ENCODE measurements around the gene UQCRHL. TPM values are rescaled to one million over a fixed set of nuclear protein-coding genes. Genes with fewer than 3 reads are reported as not detected.

UQCRHL gene
- total and polyA plus RNA-seq, 2 of the 8 experiments (the other 6 are each of a cell fraction or from before 2014, with no cell fraction given): 3.7 to 3.9 TPM

DNA sequence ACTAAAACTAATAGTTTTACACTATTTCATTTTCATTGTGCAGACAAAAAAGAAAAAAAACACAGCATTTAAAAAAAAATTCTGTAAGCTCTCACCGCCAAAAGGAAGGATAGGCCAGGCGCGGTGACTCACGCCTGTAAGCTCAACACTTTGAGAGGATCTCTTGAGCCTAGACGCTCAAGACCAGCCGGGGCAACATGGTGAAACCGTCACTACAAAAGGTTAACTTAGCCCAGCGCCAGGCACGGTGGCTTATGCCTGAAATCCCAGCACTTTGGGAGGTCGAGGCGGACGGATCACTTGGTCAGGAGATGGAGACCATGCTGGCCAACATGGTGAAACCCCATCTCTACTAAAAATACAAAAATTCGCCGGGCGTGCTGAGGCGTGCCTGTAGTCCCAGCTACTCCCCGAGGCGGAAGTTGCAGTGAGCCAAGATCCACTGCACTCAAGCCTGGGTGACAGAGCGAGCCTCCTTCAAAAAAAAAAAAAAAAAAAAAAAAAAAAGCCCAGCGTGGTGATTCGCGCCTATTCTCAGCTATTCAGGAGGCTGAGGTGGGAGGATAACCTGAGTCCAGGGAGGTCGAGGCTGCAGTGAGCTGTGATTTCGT is 25.7 kb upstream of the UQCRHL start:
- H4K20me1 ChIP-seq (replicated peaks in 1 of 2; ENCODE audit: control insufficient read depth in 1 of 2, insufficient read depth in 2 of 2, low read length in 2 of 2): no peaks in the 10 kb centered on the region
- no peak overlapping the region for H4K91ac ChIP-seq (replicated peaks; ENCODE audit: insufficient read length, low read length)
- H3K27ac ChIP-seq (ENCODE audit: low read depth, low read length): no peak overlapping the region
- 87% methylated on average over 19 of the region's 24 CpGs; no CpG with 5 or more reads in 1 of the 2 experiments for WGBS, 2 experiments (ENCODE audit: extremely low coverage in 1 of 2, insufficient coverage in 1 of 2, insufficient read length in 1 of 2, insufficient replicate concordance in 2 of 2, low coverage in 1 of 2, low lambda C conversion rate in 2 of 2, missing lambda C conversion rate in 1 of 2)
- CTCF ChIA-PET (ENCODE audit: partially characterized antibody): interaction anchor here (0.7 to 3.6 kb wide), 14 partner anchors 9 to 177 kb away, joined by 3 to 28 read pairs (median 4); partner anchors contain the start of gene SPEN
- 0 out of 2 replicates have a peak, but pooled peaks cover 3% of the 10 kb centered on the region for H3K79me1 ChIP-seq (ENCODE audit: low read depth, low read length)
- no peak for DNase-seq (ENCODE audit: low read depth in 1 of 2, low spot score in 2 of 2)
- H3K4me2 ChIP-seq (ENCODE audit: insufficient read depth in 1 of 2, low read depth in 2 of 2, low read length in 2 of 2): peak overlapping the region; percentile 79 to 94
- H2AFZ ChIP-seq (ENCODE audit: low read length): no peak overlapping the region
- H4K8ac ChIP-seq (ENCODE audit: extremely low read depth, insufficient read depth, low read length): peak overlapping the region; percentile 32; the same call in 1 of the 2 replicates
- 0 out of 2 replicates have a peak overlapping the region, but pooled peaks have one; percentile 80 for H2BK20ac ChIP-seq (ENCODE audit: low read length)
- no peak overlapping the region for H3K9ac ChIP-seq (replicated peaks in 1 of 4; ENCODE audit: extremely low read depth in 1 of 4, low read depth in 3 of 4, low read length in 3 of 4)
- peak overlapping the region; percentile 88; the same call in 1 of the 2 replicates for H2BK15ac ChIP-seq (ENCODE audit: low read length)
- H3K4me1 ChIP-seq (replicated peaks in 1 of 4; ENCODE audit: control insufficient read depth in 3 of 4, insufficient read depth in 4 of 4, low read length in 3 of 4): peaks cover 0 to 21% (median 4%) of the 10 kb centered on the region in 4 experiments; a peak in 5 of 7 replicates
- peak overlapping the region; percentile 60; the same call in 1 of the 2 replicates for H2BK5ac ChIP-seq (ENCODE audit: low read depth, low read length)
- no peaks in the 10 kb centered on the region for H3K9me3 ChIP-seq (ENCODE audit: insufficient read depth in 2 of 2, low read depth in 1 of 2, low read length in 1 of 2)
- peak overlapping the region; percentile 38 for H3K18ac ChIP-seq (ENCODE audit: extremely low read depth, low read length)
- no peak overlapping the region for H3K23ac ChIP-seq (ENCODE audit: insufficient read length)
- no peak for FAIRE-seq
- peak overlapping the region; percentile 64 for H2BK120ac ChIP-seq (replicated peaks; ENCODE audit: low read depth, low read length)
- H2BK12ac ChIP-seq (ENCODE audit: low read depth, low read length): peak overlapping the region; percentile 95
- peak overlapping the region in 1 of 4 experiments; percentile 68; a peak in 1 of 8 replicates for H3K4me3 ChIP-seq (ENCODE audit: extremely low read depth in 1 of 4, insufficient read depth in 2 of 4, low read depth in 3 of 4, low read length in 4 of 4)
- H3K27me3 ChIP-seq (replicated peaks in 1 of 4; ENCODE audit: control insufficient read depth in 3 of 4, extremely low read depth in 1 of 4, insufficient read depth in 3 of 4, low read length in 3 of 4): no peaks in the 10 kb centered on the region
- no peaks in the 10 kb centered on the region for H3K79me2 ChIP-seq (ENCODE audit: control insufficient read depth in 1 of 2, insufficient read depth in 2 of 2, low read length in 2 of 2)
- H3K36me3 ChIP-seq (ENCODE audit: control insufficient read depth in 2 of 4, insufficient read depth in 4 of 4, low read length in 3 of 4): no peaks in the 10 kb centered on the region
- H3K56ac ChIP-seq (replicated peaks; ENCODE audit: insufficient read length, low read depth, low read length): no peak overlapping the region
- H3K14ac ChIP-seq (ENCODE audit: insufficient read length): no peak overlapping the region
- H3K23me2 ChIP-seq (ENCODE audit: low read depth, low read length): peaks cover 10% of the 10 kb centered on the region
- POLR2A ChIA-PET (ENCODE audit: partially characterized antibody): interaction anchor here (0.6 to 4.3 kb wide), 24 partner anchors 10 to 143 kb away, joined by 3 to 87 read pairs (median 4); partner anchors contain the start of genes FBLIM1, SPEN and ZBTB17
- peak overlapping the region; percentile 91; the same call in 1 of the 2 replicates for H2AK5ac ChIP-seq (ENCODE audit: low read depth, low read length)
- H3K4ac ChIP-seq (replicated peaks; ENCODE audit: insufficient read length, low read depth, low read length): peak overlapping the region; percentile 96
- H4K5ac ChIP-seq (ENCODE audit: insufficient read length, low read depth, low read length): peak overlapping the region; percentile 66
- TF ChIP-seq CTBP2 (IDR thresholded peaks at IDR 0.05; ENCODE audit: borderline replicate concordance, insufficient read depth, insufficient read length, low read length) (no peak), EZH2 (IDR thresholded peaks at IDR 0.05; ENCODE audit: low read depth, low read length, severe bottlenecking) (no peak), POLR2AphosphoS5 (IDR thresholded peaks at IDR 0.05; ENCODE audit: low read depth, low read length) (no peak), CBX8 (IDR thresholded peaks at IDR 0.05; ENCODE audit: borderline replicate concordance, low read depth, low read length) (no peak), EP300 (IDR thresholded peaks at IDR 0.05; ENCODE audit: borderline replicate concordance in 1 of 2, low read depth in 2 of 2, low read length in 2 of 2) (no peak), EGR1 (IDR thresholded peaks at IDR 0.05; ENCODE audit: borderline replicate concordance, low read depth, low read length) (no peak), TCF12 (IDR thresholded peaks at IDR 0.05; ENCODE audit: low read depth, low read length) (no peak), KDM4A (IDR thresholded peaks at IDR 0.05; ENCODE audit: low read depth, low read length, severe bottlenecking) (no peak), ZNF274 (IDR thresholded peaks at IDR 0.05; ENCODE audit: borderline replicate concordance, extremely low read depth, low read length) (no peak), CHD2 (IDR thresholded peaks at IDR 0.05; ENCODE audit: low read length) (no peak), BRCA1 (IDR thresholded peaks at IDR 0.05; ENCODE audit: low read depth, low read length) (no peak), BACH1 (IDR thresholded peaks at IDR 0.05; ENCODE audit: low read length) (no peak), POLR2A (IDR thresholded peaks at IDR 0.05; ENCODE audit: control extremely low read depth in 1 of 2, low read depth in 2 of 2, low read length in 2 of 2) (no peak)

Data from H1 (cell line).